ENCODE measurements around the gene ZFP62. TPM values are rescaled to one million over a fixed set of nuclear protein-coding genes. Genes with fewer than 3 reads are reported as not detected.

Gene ZFP62
- total RNA-seq, 4 donors from 2014 or later: 19.1 to 34.9 (median 21.4) TPM

DNA sequence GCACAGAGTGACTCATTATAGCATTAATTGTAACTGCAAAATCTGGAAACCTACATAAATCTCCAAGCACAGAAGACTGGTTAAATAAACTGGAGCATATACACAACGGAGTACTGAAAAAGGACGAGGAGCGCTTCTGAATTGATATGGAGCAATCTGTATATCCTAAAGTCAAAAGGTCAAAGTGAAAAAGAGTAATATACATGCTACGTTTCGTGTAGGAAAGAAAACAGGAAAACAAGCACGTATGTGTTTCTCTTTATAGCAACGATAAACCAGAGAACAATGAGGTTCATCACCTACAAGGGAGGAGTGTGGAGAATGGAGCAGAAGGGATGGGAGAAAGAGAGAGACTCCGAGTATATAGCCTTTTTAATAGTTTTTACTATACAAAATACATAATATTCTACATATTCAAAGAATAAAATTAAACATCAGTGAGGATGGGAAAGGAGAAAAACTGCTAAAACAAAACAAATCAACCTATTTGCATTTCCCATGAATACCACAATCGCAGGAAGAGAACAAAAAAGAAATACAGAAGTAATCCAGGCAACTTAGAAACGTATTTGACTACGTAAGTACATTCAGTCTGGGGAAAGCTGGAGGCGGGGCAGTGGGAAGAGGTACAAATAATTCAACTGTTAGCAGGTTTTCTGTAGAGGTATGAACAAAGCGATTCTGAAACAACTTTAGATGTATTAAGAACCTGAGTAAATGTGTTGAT is 7.8 kb downstream of the ZFP62 start:
- TF ChIP-seq POLR2AphosphoS5 (IDR thresholded peaks at IDR 0.05) (no peak), EP300 (IDR thresholded peaks at IDR 0.05) (no peak), POLR2A (IDR thresholded peaks at IDR 0.05) (no peak)
- TF ChIP-seq, protein P1, sequence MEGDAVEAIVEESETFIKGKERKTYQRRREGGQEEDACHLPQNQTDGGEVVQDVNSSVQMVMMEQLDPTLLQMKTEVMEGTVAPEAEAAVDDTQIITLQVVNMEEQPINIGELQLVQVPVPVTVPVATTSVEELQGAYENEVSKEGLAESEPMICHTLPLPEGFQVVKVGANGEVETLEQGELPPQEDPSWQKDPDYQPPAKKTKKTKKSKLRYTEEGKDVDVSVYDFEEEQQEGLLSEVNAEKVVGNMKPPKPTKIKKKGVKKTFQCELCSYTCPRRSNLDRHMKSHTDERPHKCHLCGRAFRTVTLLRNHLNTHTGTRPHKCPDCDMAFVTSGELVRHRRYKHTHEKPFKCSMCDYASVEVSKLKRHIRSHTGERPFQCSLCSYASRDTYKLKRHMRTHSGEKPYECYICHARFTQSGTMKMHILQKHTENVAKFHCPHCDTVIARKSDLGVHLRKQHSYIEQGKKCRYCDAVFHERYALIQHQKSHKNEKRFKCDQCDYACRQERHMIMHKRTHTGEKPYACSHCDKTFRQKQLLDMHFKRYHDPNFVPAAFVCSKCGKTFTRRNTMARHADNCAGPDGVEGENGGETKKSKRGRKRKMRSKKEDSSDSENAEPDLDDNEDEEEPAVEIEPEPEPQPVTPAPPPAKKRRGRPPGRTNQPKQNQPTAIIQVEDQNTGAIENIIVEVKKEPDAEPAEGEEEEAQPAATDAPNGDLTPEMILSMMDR (IDR thresholded peaks at IDR 0.05): no peak
- no peaks in the 10 kb centered on the region for H3K27me3 ChIP-seq
- WGBS, 2 donors (ENCODE audit: low coverage in 1 of 2): 77 to 85% methylated on average over 11 to 13 of the region's 13 CpGs
- H3K36me3 ChIP-seq: peaks cover 13 to 49% of the 10 kb centered on the region in 2 donors
- no peak overlapping the region for H3K4me3 ChIP-seq
- no peak for ATAC-seq
- H3K4me1 ChIP-seq: peaks cover 0 to under 1% (median 0%) of the 10 kb centered on the region in 3 donors
- H3K9me3 ChIP-seq: peaks cover 0 to 10% (median 0%) of the 10 kb centered on the region in 3 donors
- no peak overlapping the region for H3K27ac ChIP-seq

DNA sequence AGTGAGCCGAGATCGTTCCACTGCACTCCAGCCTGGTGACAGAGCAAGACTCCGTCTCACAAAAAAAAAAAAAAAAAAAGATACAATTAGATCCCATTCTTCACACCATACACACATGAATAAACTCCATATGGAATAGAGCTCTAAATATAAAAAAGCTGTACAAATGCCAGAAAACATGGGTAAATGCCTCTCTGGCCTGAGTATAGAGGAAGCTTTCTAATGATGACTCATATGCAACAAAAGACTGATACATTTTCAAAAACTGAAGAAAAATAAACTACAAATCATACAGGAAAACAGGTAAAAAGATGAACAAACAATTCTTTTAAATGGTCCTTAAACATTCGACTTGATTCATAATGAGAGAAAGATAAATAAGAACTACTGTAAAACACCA is 8.6 kb downstream of the ZFP62 start:
- H3K4me3 ChIP-seq: no peak overlapping the region
- H3K27ac ChIP-seq: no peak overlapping the region
- TF ChIP-seq POLR2A (IDR thresholded peaks at IDR 0.05) (no peak), EP300 (IDR thresholded peaks at IDR 0.05) (no peak), POLR2AphosphoS5 (IDR thresholded peaks at IDR 0.05) (no peak)
- TF ChIP-seq, protein P1 (IDR thresholded peaks at IDR 0.05): no peak
- H3K9me3 ChIP-seq: peaks cover 0 to 10% (median 0%) of the 10 kb centered on the region in 3 donors
- peaks cover 13 to 55% of the 10 kb centered on the region in 2 donors for H3K36me3 ChIP-seq
- 65 to 94% methylated on average over 1 to 4 of the region's 4 CpGs for whole genome bisulfite sequencing, 2 donors (ENCODE audit: low coverage in 1 of 2)
- ATAC-seq: no peak
- no peaks in the 10 kb centered on the region for H3K27me3 ChIP-seq
- H3K4me1 ChIP-seq: no peaks in the 10 kb centered on the region

DNA sequence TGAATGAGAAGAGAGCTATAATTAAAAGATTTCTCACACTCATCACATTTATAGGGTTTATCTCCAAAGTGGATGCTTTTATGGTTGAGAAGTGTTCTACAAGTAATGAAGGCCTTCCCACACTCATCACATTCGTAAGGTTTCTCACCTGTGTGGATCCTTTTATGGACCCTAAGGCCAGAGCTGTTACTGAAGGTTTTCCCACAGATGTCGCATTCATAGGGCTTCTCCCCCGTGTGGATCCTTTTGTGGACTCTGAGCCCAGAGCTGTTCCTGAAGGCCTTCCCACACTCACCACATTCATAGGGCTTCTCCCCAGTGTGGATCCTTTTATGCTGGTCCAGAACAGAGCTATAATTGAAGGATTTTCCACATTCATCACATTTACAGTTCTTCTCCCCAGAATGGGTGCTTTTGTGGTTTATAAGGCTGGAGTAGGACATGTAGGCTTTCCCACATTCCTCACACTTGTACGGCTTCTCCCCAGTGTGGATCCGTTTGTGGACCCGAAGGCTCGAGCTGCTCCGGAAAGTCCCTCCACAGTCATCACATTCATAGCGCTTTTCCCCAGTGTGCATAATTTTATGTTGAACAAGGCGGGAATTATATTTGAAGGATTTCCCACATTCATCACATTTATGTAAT is 10.5 kb downstream of the ZFP62 start:
- TF ChIP-seq POLR2AphosphoS5 (IDR thresholded peaks at IDR 0.05): no peak
- TF ChIP-seq, protein P1 (IDR thresholded peaks at IDR 0.05): no peak
- no peak for TF ChIP-seq EP300 (IDR thresholded peaks at IDR 0.05)
- Histone ChIP-seq H3K36me3 (peaks cover 13 to 67% of the 10 kb centered on the region in 2 donors), H3K4me1 (no peaks in the 10 kb centered on the region), H3K27ac (no peak overlapping the region), H3K9me3 (peaks cover 0 to 10% (median 0%) of the 10 kb centered on the region in 3 donors), H3K4me3 (no peak overlapping the region), H3K27me3 (no peaks in the 10 kb centered on the region)
- WGBS, 2 donors (ENCODE audit: low coverage in 1 of 2): 95 to 99% methylated on average over 5 to 10 of the region's 10 CpGs
- no peak for ATAC-seq

DNA sequence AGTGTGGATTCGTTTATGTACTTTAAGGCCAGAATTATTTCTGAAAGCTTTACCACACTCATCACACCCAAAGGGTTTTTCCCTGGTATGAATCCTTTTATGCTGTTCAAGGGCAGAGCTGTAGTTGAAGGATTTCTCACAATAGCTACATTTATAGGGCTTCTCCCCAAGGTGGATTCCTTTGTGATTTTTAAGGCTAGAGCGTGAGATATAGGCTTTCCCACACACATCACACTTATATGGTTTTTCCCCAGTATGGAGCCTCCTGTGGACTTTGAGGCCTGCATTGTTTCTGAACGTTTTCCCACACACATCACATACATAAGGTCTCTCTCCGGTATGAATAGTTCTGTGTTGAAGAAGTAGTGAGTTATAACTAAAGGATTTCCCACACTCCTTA is 11.2 kb downstream of the ZFP62 start:
- WGBS, 2 donors (ENCODE audit: low coverage in 1 of 2): 97 to 100% methylated on average over 4 of the region's 4 CpGs

More for the DNA sequence above, 11.2 kb downstream of the ZFP62 start:
- H3K27me3 ChIP-seq: no peaks in the 10 kb centered on the region
- ATAC-seq: no peak
- H3K9me3 ChIP-seq: peaks cover 0 to 10% (median 0%) of the 10 kb centered on the region in 3 donors
- TF ChIP-seq, protein P1 (IDR thresholded peaks at IDR 0.05): no peak
- no peak for TF ChIP-seq POLR2A (IDR thresholded peaks at IDR 0.05)
- no peak for TF ChIP-seq EP300 (IDR thresholded peaks at IDR 0.05)
- TF ChIP-seq POLR2AphosphoS5 (IDR thresholded peaks at IDR 0.05): no peak
- no peak overlapping the region for H3K4me3 ChIP-seq
- peaks cover 13 to 65% of the 10 kb centered on the region in 2 donors for H3K36me3 ChIP-seq
- no peak overlapping the region for H3K27ac ChIP-seq
- H3K4me1 ChIP-seq: no peaks in the 10 kb centered on the region

All from gastroesophageal sphincter (tissue), 4 donors.